CD4-positive, alpha-beta T cell treated with Interferon alpha-2 for 1 hour (primary cell): ENCODE data around the gene RAET1G.
"Not testable (repeated sequence)": the region's sequence is repeated elsewhere in the genome, so short reads cannot be mapped to it uniquely, and the experiment has no call there.

Experiments
- DNase-seq, 2 donors: peaks; one replicate each; pipeline ENCODE4 v3.0.0-alpha.2; 2020 to 2022

The RAET1G gene

DNA sequence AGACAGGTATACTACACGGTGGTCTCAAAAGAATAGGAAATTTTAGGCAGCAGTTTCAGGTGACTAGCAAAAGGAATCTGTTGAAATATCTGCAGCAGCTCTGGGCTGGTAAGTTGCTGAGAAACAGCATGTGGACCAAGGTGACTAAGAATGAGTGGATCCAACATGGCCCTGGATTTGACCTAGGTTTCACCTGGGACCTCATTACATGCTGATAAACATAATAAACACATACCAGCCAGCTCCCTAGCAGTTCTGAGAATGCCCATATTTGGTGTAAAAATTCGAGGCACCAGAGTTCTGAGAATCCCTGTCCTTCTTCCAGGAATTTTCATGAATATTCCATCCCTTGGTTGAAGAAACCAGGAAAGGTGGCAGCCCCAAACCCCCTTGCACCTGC, 30.5 kb upstream of the RAET1G start:
- DNase-seq = not testable (repeated sequence)

DNA sequence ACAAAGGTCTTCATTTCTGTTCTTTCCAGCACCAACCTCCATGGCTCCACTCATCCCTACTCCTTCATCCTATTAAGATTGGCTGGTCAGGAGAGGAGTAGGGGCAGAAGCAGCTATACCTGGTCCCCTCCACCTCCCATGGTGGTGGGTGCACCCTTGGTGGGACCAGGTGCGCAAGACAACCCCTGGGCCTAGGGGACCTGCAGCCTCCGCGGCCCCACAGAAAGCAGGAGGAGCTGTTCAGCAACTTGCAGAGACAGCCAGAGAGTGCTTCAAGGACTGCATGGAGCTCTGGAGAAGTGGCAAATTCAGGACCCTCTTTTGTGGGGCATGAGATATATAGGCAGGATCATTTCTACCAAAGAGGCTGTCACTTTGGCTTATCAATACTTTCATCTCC, 28.7 kb upstream of the RAET1G start:
- DNase-seq = no peak

DNA sequence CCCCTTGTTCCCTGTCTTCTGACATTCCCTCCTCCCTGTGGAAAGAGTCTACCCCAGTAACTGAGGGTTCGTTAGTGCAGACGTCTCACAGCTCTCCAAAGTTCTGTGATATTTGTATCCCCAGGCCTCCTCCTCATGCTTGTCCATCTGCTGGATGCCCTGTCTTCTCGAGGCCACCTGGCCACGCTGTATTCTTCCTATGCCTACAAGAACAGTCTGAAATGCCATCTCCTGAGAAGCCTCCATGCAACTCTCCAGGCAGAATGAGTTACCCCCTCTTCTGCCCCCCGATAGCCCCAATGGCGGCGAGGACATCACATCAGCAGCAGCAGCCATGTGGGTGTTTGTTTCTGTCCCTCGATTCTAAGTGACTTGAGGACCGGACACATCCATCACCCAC, 28.2 kb upstream of the RAET1G start:
- DNase-seq = no peak

DNA sequence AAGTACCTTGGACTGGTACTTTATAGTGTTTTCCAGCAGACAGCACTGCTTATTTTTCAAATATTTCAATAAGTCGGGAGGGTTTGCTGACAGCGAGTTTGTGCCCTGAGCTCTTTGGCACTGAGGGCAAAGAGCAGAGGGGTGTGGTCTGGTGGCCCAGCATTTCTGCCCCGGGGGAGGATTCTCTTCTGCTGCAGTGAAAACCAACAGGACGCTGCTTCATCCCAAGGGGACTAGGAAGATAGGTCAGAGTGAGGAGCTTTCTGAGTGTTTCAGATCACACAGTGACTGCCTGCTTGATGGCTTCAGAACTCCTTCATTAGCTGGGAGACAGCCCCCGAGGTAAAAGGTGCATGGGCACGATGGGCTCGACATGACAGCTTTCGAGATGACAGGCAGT, 27.5 kb upstream of the RAET1G start:
- no peak for DNase-seq

DNA sequence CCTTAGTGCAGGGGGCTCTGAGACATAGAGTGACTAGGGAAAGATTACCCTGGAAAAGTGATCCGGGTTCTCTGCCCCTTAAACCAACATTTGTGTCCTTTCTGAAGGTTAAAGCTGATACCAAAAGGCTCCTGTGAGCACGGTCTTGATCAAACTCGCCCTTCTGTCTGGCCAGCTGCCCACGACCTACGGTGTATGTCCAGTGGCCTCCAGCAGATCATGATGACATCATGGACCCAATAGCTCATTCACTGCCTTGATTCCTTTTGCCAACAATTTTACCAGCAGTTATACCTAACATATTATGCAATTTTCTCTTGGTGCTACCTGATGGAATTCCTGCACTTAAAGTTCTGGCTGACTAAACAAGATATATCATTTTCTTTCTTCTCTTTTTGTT, 25.7 kb upstream of the RAET1G start:
- no peak for DNase-seq

DNA sequence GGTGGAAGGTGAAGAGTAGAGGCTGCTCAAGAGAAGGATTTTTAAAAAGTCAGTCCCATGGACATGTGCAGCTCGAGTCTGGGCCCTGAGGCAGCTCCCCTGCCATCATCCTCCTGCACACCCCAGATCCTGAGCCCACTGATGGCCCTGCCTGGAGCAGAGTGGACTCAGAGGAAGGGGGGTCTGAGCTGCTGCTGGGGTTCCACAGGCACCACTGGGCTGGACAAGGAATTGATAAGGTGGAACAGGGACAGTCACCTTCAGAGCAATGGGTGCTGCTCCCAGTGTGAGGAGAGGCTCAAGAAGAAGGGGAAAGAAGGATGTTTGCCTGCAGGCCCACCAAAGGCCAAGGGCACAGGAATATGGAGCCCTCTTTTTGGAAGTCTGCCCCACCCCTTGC, 25.1 kb upstream of the RAET1G start:
- no peak for DNase-seq

DNA sequence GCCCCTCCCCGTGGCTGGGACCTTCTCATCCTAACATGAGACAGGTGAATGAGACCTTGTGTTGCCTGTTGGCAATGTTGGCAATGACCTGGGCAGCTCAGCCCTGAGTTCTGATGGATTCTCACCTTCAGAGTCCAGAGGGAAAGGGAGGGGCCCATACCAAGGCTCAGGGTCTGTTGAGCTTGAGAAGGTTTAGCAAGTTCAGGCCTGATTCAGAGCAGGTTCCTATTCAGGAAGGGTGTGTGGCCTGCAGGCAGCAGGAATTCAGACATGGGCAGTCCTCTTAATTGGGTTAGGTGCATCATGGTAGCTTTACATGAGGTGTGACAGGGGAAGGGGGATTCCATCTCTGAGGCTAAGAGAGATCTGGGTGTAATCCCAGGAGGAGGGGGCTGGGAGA, 24.6 kb upstream of the RAET1G start:
- not testable (repeated sequence) for DNase-seq

DNA sequence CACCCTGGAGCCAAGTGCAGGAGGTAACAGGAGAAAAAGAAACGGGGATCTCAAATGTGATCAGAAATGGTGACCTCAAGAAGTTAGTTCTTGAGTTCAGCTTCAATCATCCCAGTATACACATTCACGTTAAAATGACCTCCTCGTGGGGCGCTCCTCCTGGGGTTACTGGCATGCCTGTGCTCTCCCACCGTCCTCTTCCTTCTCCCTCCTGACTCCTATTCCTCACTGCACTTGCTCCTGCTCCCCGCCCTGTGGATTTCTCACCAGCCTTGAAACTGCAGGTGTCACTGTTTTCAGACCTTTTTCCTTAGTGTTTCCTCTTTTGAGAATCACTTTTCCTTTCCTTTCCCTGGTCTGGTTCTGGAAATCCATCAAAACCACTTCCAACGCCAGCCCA, 23.7 kb upstream of the RAET1G start:
- DNase-seq = not testable (repeated sequence)

DNA sequence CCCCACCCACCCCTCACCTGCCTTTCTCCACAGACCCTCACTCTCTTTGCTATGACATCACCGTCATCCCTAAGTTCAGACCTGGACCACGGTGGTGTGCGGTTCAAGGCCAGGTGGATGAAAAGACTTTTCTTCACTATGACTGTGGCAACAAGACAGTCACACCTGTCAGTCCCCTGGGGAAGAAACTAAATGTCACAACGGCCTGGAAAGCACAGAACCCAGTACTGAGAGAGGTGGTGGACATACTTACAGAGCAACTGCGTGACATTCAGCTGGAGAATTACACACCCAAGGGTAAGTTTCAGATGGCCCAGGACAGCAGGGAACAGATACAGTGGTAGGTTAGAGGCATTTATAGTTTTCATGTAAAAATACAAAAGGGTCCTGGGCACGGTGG, 22.4 kb upstream of the RAET1G start:
- not testable (repeated sequence) for DNase-seq

DNA sequence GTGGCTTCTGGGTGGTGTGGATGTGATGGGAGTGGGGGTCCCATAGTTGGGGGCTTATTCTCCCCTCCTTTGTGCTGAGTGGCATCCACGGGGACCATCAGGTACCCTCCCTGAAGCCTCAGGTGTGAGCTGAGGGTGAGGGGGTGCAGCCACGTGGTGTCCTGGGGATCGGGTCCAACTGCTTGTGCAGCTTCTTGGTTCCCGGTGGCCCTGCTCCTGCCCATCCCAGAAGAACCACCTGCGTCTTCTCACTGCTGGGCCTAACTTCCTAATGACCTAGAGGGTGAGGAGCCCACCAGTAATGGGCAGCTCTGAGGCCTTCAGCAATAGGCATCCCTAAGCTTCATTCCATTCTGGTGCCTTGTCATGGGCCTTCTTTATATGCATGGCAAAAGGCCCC, 20.4 kb upstream of the RAET1G start:
- not testable (repeated sequence) for DNase-seq

DNA sequence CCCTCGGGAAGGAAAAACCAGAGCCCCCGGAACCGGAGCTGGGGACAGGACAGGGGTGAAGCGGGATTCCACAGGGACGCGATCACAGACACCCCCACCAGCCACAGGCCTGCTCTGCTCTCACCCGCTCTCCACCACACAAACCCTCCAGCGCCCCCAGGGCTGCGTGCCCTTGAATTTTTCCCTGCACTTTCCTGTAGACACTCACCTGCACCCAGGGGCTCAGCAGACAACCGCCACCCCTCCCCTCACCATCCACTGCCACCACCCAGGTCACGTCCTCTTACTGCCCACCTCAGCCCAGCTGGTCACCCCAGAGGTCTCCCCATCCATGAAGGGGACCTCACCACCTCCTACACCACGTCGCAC, 19.5 kb upstream of the RAET1G start:
- DNase-seq = no peak

DNA sequence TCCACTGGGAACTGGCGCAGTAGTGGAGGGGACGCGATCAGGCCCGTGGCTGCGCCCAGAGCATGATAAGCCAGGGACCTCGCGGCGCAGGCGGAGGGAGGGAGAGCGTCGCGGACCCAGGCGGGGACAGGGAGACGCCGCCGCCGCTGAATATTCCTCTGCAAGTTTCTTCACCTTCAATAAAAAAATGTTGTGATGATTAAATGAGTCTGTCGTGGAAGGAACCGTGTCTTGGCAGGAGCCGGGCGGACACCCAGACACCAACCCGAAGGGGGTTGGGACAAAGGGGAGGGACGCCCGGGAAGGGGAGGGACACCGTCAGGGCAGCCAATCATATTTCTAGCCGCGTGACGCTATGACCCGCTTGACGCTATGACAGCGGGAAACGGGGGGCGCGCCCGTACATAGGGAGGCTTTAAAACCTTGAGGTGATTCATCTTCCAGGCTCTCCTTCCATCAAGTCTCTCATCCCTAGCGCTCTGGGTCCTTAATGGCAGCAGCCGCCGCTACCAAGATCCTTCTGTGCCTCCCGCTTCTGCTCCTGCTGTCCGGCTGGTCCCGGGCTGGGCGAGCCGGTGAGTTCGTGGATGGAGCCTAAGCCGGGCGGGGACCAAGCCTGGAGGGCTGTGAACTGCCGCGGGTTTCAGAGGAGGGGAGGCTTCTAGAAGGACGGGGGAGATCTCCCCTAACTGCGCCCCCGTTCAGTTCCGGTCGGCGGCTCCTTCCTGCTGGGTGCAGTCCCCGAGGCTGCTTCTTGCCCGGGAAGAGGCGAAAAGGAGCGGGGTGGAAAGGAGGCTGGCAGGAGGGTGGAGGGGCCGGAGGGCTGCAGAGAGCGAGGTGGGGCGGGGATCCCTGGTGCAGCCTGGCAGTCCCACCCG, 18.9 kb upstream of the RAET1G start, which contains the start of gene ULBP2:
ULBP2 (plus strand) TSS at position 432 of the 878 bp plus-strand sequence; CDS start at position 491, 59 bp downstream.
- DNase-seq = peak; percentile 93 to 95

DNA sequence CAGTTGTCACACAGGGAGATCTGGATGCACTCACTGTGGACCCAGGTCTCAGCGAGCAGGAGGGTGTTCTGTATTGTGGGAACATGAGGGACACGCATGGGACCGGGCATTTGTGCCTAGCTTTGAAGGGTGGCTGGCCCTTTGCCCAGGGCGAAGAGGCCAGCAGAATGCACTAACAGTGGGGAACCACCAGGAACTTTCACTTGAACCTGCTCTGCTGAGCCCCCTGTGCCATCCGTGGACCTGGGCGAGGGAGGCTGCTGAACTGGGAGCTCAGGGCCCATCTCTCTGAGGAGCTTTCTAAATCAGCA, 17.7 kb upstream of the RAET1G start:
- DNase-seq = no peak

DNA sequence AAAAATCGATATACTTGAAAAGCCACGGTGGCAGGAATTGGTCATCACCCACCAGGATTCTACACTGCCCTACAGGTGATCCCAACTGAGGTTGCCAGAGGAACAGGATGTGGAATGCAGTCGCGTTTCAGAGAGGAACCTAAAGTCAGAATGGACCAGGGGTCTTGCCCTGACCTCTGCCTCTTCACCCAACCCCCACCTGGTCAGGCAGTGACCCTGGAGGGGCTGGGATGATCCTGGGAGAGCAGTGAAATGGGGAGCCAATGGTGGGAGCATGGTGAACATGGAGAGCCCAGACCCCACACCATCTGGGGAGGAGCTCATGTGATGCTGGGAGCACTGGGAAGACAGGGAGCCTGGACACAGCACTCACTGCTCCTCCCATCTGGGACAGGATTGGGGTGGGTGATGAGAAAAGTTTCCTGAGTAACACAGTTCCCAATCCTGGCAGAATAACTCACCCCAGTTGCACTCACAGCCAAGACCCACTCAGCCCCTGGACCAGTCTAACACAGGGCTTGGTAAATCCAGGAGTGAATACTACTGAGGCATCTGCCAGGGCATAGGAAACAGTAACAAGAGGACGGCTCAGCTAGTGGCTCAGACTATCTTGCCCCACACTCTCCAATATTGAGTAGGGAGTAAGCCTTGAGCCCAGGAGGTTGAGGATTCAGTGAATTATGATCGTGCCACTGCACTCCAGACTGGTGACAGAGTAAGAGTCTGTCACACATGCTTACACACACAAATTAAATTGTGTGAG, 17.2 kb upstream of the RAET1G start:
- DNase-seq = no peak

DNA sequence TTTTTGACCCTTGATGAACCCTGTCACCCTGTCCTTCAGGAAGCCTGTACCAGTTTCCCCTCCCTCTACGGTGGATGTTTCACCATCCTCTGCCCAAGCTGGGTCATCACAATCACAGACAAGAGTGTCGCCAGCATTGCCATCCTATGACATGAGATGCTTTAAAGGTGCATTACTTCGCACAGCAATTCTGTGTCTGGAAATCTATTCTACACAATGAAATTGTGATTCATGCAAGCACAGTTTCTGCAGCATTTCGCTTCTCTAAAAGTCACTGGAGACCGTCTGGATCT, 16.4 kb upstream of the RAET1G start:
- no peak for DNase-seq

DNA sequence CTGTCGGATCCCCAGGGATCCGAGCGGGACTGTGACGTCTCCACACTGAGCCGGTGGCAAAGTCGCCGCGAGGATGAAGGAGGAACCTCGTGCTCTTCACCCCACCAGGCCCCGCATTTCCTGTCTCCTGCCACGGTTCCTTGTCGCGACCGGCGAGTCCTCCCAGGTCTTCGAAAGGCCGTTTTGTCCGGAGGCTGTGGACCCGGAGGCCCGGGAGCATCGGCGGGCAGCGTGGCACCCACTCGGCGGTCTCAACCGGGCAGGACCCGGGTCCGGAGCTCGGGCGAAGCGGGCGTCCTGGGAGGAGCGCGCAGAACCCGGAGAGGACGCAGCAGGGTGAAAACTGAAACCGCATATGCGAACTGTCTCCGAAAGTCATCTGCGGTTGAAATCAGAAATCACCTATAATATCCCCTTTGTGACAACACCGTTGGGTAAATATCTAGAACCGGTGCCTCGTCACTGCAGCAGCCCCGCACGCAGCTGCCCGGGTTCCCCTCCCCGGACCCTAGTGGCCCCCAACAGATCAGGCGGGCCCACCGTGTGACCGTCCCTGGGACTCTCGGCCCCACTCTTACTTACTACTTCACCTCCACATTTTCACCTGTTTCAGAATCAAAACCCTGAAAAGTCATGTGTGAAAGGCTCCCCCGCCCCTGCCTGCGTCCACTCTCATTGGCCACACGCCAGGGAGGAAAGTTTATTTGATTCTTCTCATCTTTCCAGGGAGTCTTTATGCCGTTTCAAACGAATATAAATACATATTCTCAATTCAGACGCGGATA, 15.8 kb upstream of the RAET1G start:
- peak; percentile 65 to 79 for DNase-seq

DNA sequence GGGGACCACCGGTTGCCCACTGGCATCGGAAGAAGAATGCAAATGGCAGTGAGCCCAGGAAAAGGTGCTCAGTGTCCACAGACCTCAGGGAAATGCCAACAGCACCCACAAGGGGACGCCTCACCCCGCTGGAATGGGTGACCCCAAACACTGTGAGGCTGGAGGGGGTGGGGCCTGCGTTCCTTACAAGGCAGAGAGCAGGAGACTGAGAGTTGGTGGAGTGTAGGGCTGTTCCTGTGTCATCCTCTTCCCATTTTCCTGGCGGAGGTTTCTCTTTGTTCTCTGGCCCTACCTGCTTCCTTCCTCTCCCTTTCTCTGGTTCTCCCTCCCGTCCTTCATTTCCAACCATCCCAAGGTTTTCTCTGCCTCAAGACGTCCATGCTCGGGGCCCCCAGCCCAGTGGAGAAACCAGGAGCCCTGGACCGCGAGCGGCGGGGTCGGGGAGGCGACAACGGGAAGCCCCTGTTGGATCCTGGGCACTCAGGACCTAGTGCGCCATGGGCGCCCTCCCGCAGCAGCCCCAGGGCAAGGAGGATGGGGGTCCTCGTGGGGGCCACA, 15.2 kb upstream of the RAET1G start:
- not testable (repeated sequence) for DNase-seq

DNA sequence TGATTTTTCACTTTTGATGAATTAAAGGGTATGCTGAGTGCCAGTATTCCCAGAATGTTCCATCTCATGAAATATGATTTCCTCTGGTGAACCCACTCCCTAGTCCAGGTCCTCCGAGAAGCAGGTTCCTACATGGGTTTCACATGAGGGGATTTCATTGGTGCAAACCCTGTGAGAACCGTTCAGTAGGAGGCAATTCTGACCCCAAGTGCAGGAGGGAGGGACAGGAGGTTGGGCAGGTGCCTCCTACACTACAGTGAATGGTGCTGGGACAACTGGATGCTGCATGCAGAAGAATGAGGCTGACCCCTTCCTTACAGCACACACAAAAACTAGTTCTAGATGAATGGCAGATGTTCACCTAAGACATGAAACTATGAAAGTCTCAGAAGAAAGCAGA, 13.8 kb upstream of the RAET1G start:
- no peak for DNase-seq

DNA sequence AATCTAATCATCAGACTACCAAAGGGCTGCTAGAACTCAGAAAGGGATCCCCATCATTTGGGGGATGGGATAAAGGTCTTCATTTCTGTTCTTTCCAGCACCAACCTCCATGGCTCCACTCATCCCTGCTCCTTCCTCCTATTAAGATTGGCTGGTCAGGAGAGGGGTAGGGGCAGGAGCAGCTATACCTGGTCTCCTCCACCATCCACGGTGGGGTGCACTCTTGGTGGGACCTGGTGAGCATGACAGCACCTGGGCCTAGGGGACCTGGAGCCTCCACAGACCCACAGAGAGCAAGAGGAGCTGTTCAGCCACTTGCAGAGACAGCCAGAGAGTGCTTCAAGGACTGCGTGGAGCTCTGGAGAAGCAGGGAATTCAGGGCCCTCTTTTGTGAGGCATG, 12.7 kb upstream of the RAET1G start:
- DNase-seq = no peak

DNA sequence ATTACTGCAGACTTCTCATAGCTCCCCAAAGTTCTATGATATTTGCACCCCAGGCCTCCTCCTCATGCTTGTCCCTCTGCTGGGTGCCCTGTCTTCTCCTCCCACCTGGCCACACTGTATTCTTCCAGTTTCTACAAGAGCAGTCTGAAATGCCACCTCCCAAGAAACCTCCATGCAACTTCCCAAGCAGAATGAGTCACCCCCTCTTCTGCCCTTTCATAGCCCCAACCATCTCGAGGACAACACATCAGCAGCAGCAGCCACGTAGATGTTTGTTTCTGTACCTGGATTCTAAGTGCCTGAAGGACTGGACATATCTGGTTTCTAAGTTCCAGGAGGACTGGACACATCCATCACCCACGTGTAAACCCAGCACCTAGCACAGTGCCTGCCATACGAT, 12.3 kb upstream of the RAET1G start:
- no peak for DNase-seq

DNA sequence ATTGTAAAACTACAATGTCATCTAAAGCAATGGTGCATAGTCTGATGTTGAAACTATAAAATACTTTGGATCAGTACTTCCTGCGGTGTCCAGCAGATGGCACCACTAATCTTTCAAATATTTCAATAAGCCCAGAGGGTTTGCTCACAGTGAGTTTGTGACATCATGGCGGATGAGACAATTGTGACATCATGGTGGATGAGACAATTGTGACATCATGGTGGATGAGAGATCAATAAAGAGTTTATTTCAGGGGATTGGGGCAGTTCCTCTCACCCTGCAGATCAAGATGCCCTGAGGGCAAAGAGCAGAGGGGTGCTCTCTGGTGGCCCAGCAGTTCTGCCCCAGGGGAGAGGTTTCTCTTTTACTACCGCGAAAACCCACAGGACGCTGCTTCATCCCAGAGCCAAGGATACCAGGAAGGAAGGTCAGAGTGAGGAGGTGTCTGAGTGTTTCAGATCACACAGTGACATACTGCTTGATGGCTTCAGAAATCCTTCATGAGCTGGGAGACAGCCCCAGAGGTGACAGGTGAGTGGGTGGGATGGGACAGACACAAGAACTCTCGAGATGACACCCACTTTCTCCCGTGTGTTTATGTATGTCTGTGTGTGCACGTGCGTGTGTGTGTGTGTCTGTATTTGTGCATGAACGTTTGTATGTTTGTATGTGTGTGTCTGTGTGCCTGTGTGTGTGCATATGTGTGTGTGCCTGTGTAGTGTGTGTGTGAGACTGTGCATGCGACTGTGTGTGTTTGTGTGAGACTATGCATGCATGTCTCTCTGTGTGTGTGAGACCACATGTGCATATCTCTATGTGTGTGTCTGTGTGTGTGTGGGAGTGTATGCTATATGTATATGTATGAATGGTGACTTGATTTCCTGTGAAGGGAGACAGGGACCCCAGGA, 11.6 kb upstream of the RAET1G start:
- DNase-seq = peak; percentile 74 to 84

DNA sequence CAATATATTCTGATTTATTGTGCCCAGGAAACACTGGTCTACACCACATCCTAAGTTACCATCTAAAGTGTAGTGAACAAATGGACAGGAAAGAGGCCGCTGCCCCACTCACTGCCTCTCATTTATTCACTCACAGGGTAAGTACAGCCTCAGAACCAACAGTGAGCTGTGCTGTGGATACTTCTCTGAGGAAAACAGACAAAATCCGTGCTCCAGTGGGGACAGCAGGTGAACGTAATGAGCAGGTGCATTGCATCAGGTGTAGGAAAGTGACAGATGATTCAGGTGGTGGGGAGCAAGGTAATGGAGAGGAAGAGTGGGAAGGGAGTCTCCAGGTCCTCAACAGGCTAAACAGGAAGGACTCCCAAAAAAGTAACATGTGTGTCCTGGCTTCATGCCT, 10.5 kb upstream of the RAET1G start:
- no peak for DNase-seq
